ENCODE results near the gene PPM1L.

The PPM1L gene

DNA sequence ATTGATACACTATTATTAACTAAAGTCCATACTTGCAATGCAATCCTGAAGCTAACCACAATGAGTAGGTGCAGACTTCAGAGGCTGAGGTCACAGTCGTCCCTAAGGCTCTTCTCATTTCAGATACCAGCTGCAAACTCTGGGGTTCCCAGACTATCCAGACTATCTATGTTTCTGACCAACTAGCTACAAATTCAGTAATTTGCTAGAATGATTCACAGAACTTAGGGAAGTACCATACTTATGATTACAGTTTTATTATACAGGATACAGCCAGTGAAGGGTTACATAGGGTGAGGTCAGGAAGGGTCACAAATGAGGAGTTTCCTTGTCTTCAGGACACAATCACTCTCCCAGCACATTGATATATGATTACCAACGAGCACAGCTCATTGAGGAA is 36.5 kb downstream of the PPM1L start:
- no peak for DNase-seq (ENCODE audit: extremely low read depth, low read depth)
- TF ChIP-seq, protein P1, sequence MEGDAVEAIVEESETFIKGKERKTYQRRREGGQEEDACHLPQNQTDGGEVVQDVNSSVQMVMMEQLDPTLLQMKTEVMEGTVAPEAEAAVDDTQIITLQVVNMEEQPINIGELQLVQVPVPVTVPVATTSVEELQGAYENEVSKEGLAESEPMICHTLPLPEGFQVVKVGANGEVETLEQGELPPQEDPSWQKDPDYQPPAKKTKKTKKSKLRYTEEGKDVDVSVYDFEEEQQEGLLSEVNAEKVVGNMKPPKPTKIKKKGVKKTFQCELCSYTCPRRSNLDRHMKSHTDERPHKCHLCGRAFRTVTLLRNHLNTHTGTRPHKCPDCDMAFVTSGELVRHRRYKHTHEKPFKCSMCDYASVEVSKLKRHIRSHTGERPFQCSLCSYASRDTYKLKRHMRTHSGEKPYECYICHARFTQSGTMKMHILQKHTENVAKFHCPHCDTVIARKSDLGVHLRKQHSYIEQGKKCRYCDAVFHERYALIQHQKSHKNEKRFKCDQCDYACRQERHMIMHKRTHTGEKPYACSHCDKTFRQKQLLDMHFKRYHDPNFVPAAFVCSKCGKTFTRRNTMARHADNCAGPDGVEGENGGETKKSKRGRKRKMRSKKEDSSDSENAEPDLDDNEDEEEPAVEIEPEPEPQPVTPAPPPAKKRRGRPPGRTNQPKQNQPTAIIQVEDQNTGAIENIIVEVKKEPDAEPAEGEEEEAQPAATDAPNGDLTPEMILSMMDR (IDR thresholded peaks at IDR 0.05; ENCODE audit: low read depth, low read length): no peak

DNA sequence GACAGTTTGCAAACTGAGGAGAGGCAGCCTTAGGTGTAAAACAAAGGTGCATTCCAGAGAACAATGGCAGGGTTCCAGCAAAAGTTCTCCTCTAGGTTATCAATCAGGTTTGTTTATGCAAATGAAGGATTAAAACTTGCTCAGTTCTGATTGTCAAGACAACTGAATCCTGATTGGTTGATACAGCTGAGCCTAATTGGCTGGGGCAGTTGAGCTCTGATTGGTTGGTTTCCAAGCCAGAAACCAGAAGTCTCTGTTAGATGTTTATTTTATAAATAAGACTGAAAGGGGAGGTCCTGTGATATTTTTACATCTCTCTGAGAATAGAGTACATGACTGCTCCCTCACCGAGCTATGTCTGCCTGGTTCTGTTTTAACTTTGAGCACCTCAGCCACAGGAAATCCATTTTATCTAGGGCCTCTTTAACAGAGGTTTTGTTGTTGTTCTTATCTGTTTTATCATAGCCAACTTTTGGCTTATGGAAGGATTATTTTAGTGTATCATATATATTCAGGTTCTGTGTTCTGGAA is 37.8 kb downstream of the PPM1L start:
- no peak for DNase-seq (ENCODE audit: extremely low read depth, low read depth)
- TF ChIP-seq, protein P1 (IDR thresholded peaks at IDR 0.05; ENCODE audit: low read depth, low read length): no peak

DNA sequence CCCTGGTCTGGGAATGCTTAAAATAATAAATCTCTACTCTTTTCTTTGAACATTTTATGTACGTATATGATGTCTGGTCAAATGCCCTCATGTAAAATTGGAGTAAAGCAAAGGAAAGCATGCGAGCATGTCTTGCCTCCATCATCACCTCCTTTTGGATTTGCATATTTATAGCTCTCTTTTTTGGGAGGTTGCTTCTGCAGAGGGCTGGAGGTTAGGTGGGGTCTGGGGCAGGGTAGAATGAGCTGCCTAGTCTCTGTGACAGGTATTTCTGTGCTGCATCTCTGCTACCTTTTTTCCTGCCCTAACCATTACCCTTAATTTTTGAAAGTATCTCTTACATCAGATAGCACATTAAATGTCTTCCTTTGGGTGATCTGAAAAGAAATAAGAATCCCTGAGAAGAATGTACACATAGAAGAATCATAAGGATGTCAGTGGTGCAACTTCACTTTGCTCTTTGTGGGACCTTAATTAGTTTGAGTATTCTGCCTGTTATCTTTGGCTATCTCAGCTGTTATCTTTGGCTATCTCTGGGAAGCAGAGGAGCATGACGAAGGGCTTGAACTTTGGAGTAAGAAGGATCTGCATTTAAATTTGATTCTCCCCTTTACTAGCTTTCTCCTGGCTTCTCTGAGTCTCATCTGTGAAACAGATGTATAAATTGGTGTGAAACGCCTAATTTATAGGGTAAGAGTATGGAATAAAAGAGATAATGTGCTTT is 40.2 kb downstream of the PPM1L start:
- DNase-seq (ENCODE audit: extremely low read depth, low read depth): no peak
- TF ChIP-seq, protein P1 (IDR thresholded peaks at IDR 0.05; ENCODE audit: low read depth, low read length): no peak

DNA sequence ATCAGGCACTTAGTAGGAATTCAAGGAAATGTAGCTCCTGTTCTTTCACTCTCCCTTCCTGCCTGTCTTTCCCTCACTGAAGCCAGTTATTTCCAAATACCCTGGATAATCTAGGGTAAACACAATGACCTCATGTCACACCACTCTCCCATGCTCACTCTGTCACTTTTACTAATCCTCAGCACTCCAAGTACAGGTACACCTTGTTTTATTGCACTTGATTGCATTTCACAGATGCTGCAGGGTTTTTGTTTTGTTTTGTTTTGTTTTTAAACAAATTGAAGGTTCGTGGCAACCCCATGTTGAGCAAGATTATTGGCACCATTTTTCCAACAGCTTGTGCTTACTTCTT is 40.8 kb downstream of the PPM1L start:
- TF ChIP-seq, protein P1 (IDR thresholded peaks at IDR 0.05; ENCODE audit: low read depth, low read length): no peak
- DNase-seq (ENCODE audit: extremely low read depth, low read depth): no peak

DNA sequence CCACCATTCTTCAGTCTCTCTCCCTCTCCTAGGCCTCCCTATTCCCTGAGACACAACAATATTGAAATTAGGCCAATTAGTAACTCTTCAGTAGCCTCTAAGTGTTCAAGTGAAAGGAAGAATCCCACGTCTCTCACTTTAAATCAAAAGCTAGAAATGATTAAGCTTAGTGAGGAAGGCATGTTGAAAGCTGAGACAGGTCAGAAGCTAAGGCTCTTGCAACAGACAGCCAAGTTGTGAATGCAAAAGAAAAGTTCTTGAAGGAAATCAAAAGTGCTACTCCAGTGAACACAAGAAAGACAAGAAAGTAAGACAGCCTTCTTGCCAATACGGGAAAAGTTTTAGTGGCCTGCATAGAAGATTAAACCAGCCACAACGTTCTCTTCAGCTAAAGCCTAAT is 41.3 kb downstream of the PPM1L start:
- no peak for DNase-seq (ENCODE audit: extremely low read depth, low read depth)
- TF ChIP-seq, protein P1 (IDR thresholded peaks at IDR 0.05; ENCODE audit: low read depth, low read length): no peak

DNA sequence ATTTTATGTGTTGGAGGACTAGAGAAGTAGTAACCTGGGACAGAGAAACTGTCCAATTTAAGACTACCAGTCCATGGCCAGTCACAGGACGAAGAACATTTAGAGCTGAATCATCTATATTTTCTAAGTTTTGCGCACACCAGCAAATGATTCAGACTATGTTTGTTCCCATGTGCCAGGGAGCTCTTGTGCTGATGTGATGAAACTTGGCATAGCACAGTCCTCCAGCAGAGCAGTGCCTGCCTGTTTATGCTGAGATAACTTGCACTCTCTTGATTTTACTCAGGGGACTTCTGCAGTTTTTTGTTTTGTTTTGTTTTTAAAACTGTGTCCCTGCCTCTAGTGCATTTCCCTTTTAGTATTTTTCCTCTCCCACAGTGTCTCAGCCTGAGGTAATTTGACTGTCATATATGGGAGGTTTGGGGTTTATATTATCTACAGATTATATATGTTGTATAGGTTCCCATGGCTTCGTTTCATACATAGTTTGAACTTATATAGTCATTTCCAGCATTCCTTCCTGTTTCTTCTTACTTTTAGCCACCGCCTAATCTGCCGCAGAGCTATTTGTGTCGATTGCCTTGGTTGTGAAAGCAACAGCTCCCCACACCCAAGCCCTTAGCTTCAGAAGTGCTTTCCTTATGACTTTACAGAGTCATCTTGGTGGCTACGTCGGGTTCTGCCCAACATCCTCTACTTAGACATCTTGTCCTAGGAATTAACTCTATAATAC is 45.5 kb downstream of the PPM1L start:
- DNase-seq (ENCODE audit: extremely low read depth, low read depth): no peak
- TF ChIP-seq, protein P1 (IDR thresholded peaks at IDR 0.05; ENCODE audit: low read depth, low read length): no peak

DNA sequence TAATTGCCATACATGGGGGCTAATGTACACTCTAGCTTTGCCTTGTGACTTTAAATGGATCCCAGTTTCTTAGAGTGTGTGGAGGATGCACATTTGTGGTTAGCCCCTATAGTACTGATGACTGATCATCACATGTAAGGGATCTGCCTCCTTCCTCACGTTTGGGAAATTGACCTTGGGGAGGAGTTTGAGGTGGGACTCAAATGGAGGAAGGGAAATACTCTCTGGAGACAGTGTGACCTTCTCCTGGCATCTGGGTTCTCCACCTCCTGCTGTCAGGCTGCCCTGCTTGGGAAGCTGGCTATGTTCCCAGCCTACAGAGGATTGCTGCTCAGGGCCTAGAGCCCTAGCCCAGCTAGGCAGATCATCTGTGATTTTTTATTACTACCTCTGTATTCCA is 48.7 kb downstream of the PPM1L start:
- TF ChIP-seq, protein P1 (IDR thresholded peaks at IDR 0.05; ENCODE audit: low read depth, low read length): no peak
- DNase-seq (ENCODE audit: extremely low read depth, low read depth): no peak

Measured in AG09319 (cell line).